Activated CD4-positive, alpha-beta T cell treated with anti-CD3 and anti-CD28 coated beads, Interleukin-2, amount 50 U/mL, for 1 hour (primary cell): ENCODE data around the gene MBD2.

Experiments
- DNase-seq: peaks from one replicate; pipeline ENCODE4 v3.0.0-alpha.2; 2020

Gene MBD2

DNA sequence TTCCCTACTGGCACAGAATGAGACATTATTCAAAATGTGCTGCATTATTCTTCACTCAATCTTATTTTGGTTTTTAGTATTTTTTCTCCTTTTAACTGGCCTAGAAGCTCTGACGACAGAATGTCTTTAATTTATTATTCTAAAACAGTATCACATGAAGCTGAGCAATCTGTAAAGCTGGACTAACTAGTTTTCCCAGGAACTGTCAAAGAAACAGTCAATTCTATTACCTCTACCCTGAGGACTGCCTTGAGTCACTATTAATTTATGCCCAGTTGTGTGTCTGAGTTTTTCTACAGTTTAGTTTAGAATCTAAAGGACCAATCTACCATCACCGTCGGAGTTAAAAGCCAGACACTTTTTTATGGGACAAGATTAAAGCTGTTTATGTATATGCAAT lies 31.6 kb downstream of the MBD2 start:
- DNase-seq, result no peak

DNA sequence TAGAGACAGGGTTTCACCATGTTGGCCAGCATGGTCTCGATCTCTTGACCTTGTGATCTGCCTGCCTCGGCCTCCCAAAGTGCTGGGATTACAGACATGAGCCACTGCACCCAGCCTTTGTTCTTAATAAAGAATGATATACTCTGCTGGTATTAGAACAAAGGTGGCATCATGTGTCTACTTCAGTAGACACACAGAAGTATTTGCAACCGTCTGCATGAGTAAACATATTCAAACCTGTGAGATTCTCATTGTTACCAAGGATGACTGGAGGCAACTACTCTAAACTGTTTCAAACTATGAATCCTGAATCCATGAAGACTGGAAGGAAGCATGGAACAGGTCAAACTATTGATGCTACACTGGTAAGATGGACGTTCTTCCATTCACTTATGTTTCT lies 32.1 kb downstream of the MBD2 start:
- no peak for DNase-seq

DNA sequence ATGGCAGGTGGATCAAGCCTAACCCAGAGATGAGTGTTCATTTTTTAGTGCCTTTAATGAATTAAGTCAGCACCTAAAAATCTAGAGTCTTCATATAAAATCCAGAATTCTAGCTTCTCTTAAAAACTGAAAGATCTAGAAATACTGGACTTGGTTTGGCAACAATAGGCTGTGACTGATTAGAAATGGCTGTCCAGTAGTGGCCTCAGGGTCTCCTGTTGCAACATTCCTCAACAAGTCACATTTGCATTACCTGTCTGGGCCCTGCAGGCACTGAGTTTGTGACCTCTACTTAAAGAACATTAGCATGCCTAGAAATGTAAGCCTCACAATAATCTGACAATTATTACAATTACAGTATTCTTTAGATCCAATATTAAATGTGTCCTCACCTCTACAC lies 33.1 kb downstream of the MBD2 start:
- no peak for DNase-seq

DNA sequence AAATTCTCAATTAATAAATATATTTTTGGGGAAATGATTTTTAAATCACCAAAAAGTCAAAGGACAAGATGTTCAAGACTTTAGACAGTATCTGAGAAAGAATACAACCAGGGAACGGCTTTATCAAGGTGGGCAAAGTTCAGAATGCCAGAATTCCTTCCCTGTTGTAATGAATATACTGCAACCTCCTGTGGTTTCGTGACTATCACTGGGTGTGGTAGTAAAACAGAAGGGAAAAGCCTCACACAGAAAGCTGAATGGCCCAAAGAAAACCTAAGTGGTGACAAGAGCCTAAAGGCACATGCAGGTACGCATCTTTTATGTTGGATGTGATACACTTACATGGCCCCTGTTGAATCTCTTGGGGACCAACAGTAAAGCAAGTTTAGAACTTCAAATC lies 37.1 kb downstream of the MBD2 start:
- no peak for DNase-seq

DNA sequence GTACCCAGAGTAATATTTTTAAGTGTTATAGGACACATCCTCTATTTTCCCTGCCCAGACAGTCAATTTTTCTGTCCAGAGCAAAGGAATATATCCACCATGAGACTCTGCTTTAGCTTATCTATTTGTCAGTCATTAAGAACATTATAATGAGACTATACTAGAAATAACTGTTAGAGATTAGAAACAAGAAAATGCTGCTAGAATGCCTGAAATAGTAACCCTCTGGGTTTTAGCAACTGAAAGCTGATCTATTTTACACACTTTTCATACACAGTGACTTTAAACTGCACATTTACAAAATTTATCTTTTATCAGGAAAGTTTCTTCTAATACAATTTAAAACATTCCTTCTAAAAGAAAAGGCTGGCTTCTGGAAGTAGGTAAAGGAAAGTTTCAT lies 39.6 kb downstream of the MBD2 start:
- DNase-seq, result no peak

DNA sequence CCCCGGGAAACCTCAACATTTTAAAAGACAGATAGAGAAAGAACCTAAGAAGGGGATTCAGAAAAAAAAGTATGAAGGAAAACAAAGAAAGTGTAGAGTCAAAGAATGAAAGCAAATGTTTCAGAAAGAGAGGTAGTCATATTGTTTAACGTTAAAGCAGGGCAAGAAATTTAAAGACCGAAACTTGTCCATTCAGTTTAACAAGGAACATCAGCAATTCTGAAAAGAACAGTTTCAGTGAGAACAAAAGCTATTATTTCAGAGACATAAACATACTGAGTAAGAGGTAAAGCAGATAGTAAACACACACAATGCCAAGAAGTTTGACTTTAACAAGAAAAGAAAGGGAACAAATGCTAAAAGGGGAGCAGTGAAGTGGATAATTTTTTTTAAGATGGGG lies 41.1 kb downstream of the MBD2 start:
- no peak for DNase-seq

DNA sequence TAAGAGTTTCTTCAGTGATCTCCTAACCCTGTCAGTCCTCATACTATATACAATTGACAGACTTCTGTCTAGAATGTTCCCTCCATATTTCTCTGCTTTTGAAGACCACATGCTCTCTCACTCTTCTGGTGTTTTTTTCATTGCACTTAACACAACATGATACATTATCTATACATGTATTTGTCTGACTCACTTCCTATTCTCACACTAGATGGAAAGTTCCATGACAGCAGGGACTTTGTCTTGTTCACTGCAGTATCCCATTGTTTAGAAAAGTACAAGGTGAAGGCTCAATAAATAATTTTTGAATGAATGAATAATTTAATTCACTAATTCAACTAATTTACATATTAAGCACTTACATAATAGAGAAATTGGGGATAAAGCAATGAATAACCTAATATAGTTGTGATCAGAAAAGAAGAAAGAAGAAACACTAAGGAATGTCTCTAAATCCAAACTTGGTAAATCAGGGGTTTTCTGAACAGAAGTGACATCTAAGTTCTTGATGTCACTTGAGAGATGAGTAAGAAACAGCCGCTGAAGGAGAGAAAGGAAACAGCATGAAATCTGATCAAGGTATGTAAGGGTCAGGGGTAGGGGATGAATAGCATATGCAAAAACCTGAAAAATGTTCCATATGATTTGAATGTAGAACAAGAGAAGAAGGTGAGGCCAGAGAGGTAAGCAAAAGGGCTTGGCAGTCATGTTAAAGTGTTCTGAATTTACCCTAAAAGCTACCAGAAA lies 42.4 kb downstream of the MBD2 start:
- no peak for DNase-seq

DNA sequence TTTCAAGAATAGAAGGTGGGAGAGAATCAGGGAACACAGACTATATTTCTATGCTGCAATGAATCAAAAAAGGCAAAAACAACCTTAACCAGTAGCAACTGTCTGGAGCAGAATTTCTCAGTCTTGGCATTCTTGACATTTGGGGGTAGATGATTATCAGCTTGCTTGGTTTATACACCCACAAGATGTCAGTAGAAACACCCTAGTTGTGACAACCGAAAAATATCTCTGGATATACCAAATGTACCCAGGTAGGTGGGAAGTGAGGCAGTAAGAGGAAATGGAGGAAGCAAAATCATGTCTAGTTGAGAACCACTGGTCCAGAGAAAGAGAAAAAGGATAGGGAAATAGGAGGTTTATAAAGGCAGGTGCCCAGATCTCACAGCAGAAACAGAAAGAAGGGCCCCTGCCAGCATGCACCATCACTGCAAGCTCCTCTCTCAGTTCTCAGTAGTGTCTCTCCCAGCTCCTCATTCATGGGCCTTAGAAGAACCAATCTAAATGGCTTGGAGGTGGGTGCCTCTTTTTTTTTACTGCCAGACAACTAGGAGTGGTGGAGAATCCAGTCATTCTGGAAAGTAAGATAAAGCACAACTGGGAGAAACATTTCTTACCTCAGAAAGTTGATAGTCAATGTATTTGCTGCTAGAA lies 50.4 kb downstream of the MBD2 start:
- DNase-seq, result no peak

DNA sequence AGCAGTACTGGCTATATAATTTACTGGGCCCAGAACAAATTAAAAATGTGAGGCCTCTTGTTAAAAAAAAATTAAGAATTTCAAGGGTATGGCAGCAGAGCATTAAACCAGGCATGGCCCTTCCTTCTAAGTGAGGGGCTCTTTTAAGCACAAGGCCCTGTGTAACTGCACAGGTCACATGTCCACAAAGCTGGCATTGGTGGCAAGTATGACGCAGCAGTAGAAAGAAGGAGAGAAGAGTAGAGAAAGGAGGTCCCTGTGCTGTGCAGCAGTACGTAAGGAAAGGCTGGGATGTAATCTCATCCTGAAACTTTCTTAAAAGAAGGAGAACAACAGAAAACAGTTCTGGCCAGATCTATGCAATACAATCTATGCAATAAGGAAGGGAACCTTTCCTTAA lies 51.2 kb downstream of the MBD2 start:
- DNase-seq, result no peak

DNA sequence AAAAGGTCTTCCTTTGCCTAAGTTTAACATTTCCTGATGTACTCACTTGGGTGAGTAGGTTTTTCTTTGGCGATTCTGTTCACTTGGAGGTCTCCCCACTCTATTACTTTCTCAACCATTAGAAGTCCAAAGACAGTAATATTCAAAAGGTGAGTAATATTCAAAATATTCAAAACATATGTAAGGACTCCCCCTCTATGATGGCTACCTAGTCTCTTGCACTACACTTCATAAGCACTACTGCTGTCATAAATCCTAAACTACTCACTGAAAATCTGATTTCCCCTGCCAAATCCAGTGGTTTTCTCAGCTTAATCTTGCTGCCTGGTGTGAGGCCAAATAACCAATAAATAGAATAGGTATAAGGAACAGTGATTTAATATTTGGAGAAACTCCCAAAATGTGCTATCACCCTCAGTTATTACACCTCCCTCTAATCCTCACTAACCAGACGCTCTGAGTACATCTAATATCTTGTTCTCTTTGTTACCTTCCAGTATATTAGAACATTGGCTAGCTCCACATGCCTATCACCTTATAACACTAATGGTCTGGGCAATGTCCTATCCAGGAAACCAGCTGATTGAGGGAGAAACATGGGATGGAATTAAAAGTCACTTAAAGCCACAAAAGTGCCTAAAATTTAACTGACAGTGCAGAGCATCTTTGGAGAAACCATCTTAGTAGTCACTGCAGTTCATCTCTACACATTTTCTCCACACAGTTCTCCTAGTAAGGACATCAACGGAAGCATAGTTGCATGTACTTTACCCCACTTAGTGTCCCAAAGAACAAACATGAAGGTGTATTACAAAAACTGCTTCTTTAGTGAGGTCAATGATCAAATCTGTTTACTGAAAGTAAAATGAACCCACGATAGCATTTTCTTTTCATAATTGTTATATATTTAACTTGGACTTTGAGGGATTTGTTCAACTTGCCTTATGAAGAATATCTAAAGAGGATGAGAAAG lies 54.8 kb downstream of the MBD2 start:
- no peak for DNase-seq

DNA sequence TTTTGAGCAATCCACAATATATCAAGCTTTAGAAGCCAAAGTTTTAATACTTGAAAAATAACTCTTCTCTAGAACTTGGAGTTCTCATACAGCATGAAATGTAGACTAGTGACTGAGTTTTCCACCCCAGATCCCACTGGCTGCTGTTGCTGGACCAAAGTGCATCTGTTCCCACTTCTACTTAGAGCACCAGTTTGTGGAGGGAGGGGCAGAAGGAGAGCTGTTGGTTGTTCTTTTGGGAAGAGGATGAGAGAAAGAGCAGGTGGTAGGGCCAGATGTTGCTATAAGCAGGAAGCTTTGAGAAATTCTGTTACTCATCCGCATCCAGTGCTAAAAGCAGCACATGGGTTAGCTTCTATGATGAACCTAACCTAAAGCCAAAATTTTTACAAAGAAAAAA lies 59.0 kb downstream of the MBD2 start:
- DNase-seq, result no peak

DNA sequence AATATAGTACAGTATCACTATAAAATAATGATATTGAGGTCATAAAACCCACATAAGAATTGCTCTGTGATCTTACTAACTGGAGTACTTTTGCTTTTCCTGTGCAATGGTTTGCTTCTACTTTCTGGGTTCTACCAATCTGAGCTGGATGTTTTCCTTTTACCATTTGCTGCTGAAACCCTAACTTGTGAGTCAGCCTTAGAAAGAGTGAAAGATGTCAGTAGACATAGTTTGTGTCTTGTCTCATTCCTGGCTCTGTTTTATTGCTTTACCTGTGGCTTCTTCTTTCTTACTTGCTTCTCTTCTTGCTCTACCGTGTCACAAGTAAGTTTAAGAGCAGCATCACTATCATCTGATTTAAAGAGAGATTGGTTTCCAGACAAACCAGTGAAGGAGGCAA lies 61.0 kb downstream of the MBD2 start:
- DNase-seq, result no peak

DNA sequence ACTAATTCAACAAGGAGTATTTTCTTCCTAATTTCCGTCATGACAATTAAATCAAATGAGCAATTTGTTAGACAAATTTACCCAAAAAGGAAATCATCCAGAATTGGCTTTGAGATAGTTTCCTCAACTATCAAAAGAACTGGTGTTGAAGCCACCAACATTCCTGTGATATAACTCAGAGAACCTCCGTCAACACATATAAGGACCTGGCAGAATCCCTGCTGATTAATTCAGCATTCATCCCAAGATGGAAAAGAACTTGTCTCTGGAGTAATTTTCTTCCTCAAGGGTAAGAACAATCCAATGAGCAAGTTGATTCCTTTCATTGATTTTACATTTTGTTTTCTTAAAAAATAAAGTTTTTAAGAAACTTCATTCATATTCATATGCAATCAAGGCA lies 62.0 kb downstream of the MBD2 start:
- no peak for DNase-seq

DNA sequence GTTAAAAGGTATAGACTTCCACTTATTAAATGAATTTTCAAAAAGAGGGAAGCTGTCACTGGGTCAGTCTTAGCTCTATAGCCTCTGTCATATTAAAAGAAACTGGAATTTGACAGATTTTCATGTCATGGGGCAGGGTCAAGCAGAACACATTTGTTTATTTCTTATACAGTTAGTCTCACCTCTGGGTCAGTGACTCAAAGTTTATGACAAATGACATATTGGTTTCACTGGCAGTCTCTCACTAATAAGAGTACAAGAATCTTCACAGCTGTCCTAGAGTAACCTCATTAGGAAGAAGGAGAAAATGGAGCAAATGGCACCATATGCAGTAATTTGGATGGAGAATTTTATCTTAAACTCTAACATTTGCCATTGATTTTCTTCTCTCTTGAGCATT lies 63.2 kb downstream of the MBD2 start:
- no peak for DNase-seq

DNA sequence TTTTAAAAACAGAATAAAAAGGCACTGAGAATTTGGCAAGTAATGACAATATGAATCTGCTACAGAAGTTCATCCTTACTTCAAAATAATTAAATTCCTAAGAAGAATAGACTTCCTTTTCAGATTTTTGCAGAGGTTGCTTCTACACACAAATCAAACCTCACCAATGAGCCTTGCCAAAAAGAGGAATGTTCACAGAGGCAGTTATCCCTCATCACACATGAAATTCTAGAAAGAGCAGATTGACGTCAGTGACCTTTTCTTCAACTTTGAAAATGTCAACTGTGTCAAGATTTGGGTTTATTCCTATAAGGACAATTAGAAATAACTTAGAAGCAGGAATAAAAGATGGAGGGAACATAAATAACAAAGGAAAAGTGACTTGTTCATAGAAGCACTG lies 64.6 kb downstream of the MBD2 start:
- DNase-seq, result no peak

DNA sequence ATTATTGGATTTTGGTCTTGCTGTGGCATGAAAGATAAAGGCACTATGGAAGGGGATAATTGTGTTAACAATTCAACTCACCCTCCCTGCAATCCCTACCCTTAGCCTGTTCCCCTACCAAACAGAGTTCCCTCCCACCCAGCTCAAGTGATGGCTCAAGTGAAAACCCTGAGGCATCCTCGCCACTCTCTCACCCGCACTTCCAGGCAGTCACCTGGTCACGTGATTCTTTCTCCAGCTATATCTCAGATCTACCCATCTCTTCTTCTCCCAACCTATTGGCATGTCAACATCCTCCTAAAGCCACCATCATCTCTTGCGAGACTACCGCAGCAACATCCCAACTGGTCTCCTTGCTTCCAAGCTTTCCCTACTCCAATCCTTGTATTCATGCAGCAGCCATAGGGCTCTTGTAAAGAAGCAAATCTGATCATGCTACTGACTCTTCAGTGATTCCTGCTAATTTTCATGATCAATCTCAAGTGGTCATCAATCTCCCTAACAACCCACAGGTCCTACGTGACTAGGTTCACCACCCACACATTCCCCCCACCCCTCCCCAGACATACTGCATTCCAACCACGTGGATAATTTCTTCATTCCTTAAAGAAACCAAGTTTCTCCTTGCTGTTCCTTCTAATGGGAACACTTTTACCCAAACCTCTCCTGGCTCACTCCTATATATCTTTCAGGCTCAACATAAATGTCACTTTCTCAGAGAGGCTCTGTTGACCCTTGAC lies 66.7 kb downstream of the MBD2 start:
- no peak for DNase-seq

DNA sequence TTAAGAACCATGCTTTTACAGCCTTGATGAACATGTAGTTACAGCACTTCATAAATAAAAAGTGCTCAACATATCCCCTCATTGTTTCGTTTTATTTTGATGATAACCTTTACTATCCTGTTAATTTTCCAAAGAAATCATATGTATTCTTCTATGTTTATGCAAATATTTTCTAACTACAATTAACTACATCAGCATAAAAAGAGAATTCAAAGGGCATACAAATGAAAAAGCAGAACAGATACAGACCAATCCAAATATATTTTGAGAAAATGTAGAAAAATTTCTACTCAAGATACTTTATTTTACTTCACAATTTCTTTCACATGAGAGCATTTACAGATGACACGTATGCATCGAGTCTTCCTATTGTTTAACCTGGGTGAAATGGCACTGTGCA lies 69.1 kb downstream of the MBD2 start:
- no peak for DNase-seq

DNA sequence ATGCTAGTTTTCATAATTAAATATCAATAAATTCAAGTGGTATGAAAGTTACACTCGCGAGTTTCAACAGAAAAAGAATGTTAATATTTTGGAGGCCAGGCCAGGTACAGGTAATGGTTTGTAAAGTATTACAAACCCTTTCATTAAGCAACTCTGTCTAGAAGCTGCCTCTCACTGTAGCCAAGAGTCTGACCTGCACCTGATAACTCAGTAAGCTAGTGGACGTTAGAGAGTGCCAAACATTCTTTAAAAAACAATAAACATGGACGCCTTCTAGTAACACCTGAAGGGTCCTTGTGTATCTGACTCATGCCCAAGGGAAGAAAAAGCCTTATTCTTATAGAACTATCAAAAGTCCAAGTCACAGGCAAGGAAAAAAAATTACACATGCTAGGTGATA lies 70.2 kb downstream of the MBD2 start:
- DNase-seq, result no peak

DNA sequence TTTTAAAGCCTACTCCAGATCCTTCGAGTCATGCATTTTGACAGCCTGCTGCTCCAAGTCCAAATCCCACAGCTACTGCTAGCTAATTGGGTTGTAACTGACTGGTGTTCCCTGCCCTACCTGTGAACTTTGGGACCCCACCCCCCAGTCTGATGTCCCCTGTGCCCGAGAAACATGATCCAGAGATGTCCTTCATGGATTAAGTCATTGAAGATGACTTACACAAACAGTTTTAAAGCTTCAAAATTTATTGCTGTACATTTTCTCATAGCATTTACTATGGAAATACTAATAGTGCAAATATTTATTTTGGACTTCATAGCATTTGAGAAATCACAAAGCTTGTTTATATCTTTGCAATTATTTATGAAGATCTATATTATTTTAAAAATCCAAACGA lies 73.1 kb downstream of the MBD2 start:
- no peak for DNase-seq

DNA sequence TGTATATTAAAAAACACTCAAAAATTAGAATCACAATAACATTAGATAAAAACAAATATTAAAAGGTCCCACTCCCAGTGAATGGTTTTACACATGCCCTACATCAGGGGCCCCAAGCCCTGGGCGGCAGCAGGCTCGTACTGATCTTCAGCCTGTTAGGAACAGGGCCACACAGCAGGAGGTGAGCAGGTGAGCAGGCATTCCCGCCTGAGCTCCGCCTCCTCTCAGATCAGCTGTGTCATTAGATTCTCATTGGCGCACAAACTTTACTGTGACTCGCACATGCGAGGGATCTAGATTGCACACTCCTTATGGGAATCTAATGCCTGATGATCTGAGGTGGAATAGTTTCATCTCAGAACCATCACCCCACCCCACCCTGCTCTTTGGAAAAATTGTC lies 74.2 kb downstream of the MBD2 start:
- DNase-seq, result no peak

DNA sequence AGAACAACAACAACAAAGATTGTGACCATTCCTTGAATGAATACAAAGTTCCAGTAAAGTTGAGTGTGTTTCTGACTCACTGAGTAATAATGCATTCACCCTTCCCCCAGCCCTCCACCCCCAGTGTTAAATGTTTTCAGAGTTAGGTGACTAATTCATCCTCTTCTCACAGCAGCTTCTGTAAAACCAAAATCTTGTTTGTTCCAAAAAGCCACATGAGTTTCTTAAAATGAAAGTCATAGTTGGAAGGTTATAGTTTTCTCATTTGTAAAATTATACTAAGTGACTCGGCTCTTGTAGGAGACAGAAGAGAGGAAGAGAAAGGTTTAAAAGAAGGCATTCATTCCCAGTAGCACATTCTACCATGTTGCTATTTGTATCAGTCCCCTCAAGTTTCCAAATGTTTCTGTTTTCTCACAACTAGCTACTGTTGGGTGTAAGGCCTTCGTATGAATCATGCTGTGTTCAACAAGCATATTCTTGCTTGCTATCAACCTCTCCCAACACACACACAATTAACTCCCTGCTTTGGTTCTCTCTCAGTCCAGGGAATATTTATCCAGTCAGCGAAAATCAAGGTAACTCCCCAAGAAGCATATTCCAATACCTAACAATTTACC lies 75.3 kb downstream of the MBD2 start:
- no peak for DNase-seq

DNA sequence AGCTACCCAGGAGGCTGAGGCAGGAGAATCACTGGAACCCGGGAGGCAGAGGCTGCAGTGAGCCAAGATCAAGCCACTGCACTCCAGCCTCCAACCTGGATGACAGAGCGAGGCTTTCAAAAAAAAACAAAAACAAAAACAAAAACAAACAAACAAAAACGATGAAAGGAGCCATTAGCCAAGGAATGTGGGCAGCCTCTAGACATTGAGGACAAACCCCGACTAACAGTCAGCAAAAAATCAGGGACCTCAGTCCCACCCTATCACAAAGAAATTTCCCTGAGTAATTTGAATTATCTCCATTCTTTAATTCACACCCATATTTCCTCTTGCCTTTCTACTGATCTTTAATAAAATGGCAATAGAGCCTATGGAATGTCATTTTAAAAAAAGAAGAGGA lies 75.8 kb downstream of the MBD2 start:
- DNase-seq, result no peak

DNA sequence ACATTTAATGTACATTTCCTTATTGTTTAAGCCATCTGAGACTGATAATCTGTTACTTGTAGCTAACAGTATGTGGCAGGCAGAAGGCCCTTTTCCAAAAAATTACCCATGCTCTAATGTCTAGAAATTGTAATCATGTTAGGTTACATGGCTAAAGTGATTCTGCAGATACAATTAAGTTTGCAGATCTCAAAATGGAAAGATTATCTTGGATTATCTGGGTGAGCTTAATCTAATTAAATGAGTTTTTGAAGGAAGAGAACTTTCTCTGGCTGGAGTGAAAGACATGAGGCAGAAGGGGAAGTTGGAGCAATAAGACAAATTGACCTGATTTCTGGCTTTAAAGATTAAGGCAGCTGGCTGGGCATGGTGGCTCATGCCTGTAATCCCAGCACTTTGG lies 76.3 kb downstream of the MBD2 start:
- no peak for DNase-seq
